GM12878 (cell line): ENCODE data around the gene CFDP1. TPM values are rescaled to one million over a fixed set of nuclear protein-coding genes. Genes with fewer than 3 reads are reported as not detected.

Experiments
- ATAC-seq: fragments of 200-7000 bp; cut with Tn5 transposase; 3 replicates; pipeline ENCODE4 v1.9.1; 2020; ENCODE audit warnings: mild to moderate bottlenecking, moderate library complexity
- BruUV-seq: library from RNA; stranded (reverse); fragments of 400-500 nt; replicated peaks from 2 replicates; lab custom pipeline; 2021; lab: Mats Ljungman, UMichigan
- CTCF ChIA-PET: fragments of 300-600 bp; sonication (Branson Sonifier 250); formaldehyde crosslinking; extraction: SDS; loops from one replicate; lab custom pipeline; 2021; ENCODE audit warnings: inconsistent platforms; lab: Yijun Ruan, JAX
- POLR2A ChIA-PET: fragments of 350-600 bp; formaldehyde crosslinking; extraction: SDS; loops from one replicate; lab custom pipeline; 2021; ENCODE audit warnings: inconsistent platforms; lab: Charles Lee
- RAD21 ChIA-PET: fragments of 300-600 bp; sonication (Branson Sonifier 250); formaldehyde crosslinking; loops from one replicate; lab custom pipeline; 2023; ENCODE audit warnings: antibody characterized with exemption; ENCODE audit not compliant: unreplicated experiment; lab: Charles Lee
- SMC1A ChIA-PET: fragments of 300-600 bp; sonication (Branson Sonifier 250); formaldehyde crosslinking; loops from one replicate; lab custom pipeline; 2023; ENCODE audit not compliant: unreplicated experiment, uncharacterized antibody; lab: Charles Lee
- DNase-seq: peaks from one replicate; pipeline ENCODE4 v3.0.0-alpha.2; 2011; ENCODE audit warnings: low read depth, low spot score
- FAIRE-seq: peaks from 3 replicates; lab custom pipeline; 2011; peaks lifted over from hg19 to GRCh38; lab: Jason Lieb, UNC
- H2AFZ ChIP-seq: 2 replicates; pipeline ENCODE4 v1.6.0; 2011; ENCODE audit warnings: low read depth, low read length, control low read depth; ENCODE audit not compliant: control insufficient read depth
- H3K27ac ChIP-seq: 2 replicates; pipeline ENCODE4 v1.5.1; 2011; ENCODE audit warnings: control low read depth; ENCODE audit not compliant: control insufficient read depth, insufficient read depth
- H3K27me3 ChIP-seq, 2 experiments: replicated peaks in 1 of 2; 2 replicates each; pipeline versions ENCODE4 v1.6.0 to v1.6.1; 2011; ENCODE audit warnings: low read length in 1 of 2; ENCODE audit not compliant: control insufficient read depth in 2 of 2, insufficient read depth in 2 of 2
- H3K36me3 ChIP-seq, 2 experiments: 2 replicates each; pipeline ENCODE4 v1.5.1; 2011; ENCODE audit warnings: low read length in 1 of 2; ENCODE audit not compliant: control insufficient read depth in 2 of 2, insufficient read depth in 2 of 2
- H3K4me1 ChIP-seq: 2 replicates; pipeline ENCODE4 v1.6.1; 2011; ENCODE audit warnings: mild to moderate bottlenecking, low read length, moderate library complexity, mixed read lengths; ENCODE audit not compliant: control insufficient read depth, insufficient read depth
- H3K4me2 ChIP-seq: 2 replicates; pipeline ENCODE4 v1.6.0; 2011; ENCODE audit warnings: control low read depth; ENCODE audit not compliant: control insufficient read depth, insufficient read depth
- H3K4me3 ChIP-seq: fragments of 200-600 bp; sonication (generic); 2 replicates; pipeline ENCODE4 v1.5.1; 2016
- H3K79me2 ChIP-seq: 2 replicates; pipeline ENCODE4 v1.6.0; 2011; ENCODE audit warnings: low read length; ENCODE audit not compliant: control insufficient read depth, insufficient read depth
- H3K9ac ChIP-seq: 2 replicates; pipeline ENCODE4 v1.8.0; 2011; ENCODE audit warnings: low read length, control low read depth, mixed read lengths; ENCODE audit not compliant: control insufficient read depth, insufficient read depth
- H3K9me3 ChIP-seq: replicated peaks from 3 replicates; pipeline ENCODE4 v1.5.1; 2011; ENCODE audit warnings: mild to moderate bottlenecking, low read length; ENCODE audit not compliant: control insufficient read depth, insufficient read depth
- H4K20me1 ChIP-seq: 2 replicates; pipeline ENCODE4 v1.6.0; 2011; ENCODE audit not compliant: control insufficient read depth, insufficient read depth
- ATF7 ChIP-seq: fragments of 450-650 bp; IDR thresholded peaks from 2 replicates; pipeline ENCODE4 v1.6.1; 2016; ENCODE audit warnings: low read depth, mild to moderate bottlenecking
- DPF2 ChIP-seq: fragments of 450-650 bp; IDR thresholded peaks from 2 replicates; pipeline ENCODE4 v1.6.1; 2017; ENCODE audit warnings: mild to moderate bottlenecking
- ELK1 ChIP-seq: IDR thresholded peaks from 2 replicates; pipeline ENCODE4 v1.6.1; 2012; ENCODE audit warnings: low read depth, low read length, improper control_type of control experiment
- EP300 ChIP-seq, 2 experiments: fragments of 150-350 bp in 1 of 2; IDR thresholded peaks; 2 replicates each; pipeline ENCODE4 v1.6.1; 2011 to 2012; ENCODE audit warnings: low read depth in 2 of 2, low read length in 2 of 2, borderline replicate concordance in 1 of 2, improper control_type of control experiment in 1 of 2, inconsistent platforms in 1 of 2; ENCODE audit not compliant: control insufficient read depth in 1 of 2
- EZH2 ChIP-seq: IDR thresholded peaks from 2 replicates; pipeline ENCODE4 v1.6.1; 2012; ENCODE audit warnings: low read depth, mild to moderate bottlenecking, control low read depth, inconsistent platforms, low read length, borderline replicate concordance; ENCODE audit not compliant: control insufficient read depth
- IKZF2 ChIP-seq, 2 experiments: fragments of 450-650 bp; IDR thresholded peaks; 2 replicates each; pipeline ENCODE4 v1.6.1; 2017; ENCODE audit warnings: mild to moderate bottlenecking in 2 of 2, moderate library complexity in 2 of 2
- IRF3 ChIP-seq: fragments of 450-650 bp; IDR thresholded peaks from 2 replicates; pipeline ENCODE4 v1.6.1; 2014; ENCODE audit warnings: mild to moderate bottlenecking
- MAX ChIP-seq: IDR thresholded peaks from 2 replicates; pipeline ENCODE4 v1.6.1; 2012; ENCODE audit warnings: low read depth, low read length, improper control_type of control experiment
- NFYB ChIP-seq: IDR thresholded peaks from 2 replicates; pipeline ENCODE4 v1.6.1; 2011; ENCODE audit warnings: low read depth, mild to moderate bottlenecking, low read length, improper control_type of control experiment, moderate library complexity; ENCODE audit not compliant: insufficient read depth
- NRF1 ChIP-seq: conservative IDR thresholded peaks from 2 replicates; pipeline ENCODE4 v1.6.1; 2011; ENCODE audit warnings: mild to moderate bottlenecking, low read depth, low read length, improper control_type of control experiment
- POU2F2 ChIP-seq: IDR thresholded peaks from 3 replicates; pipeline ENCODE4 v1.6.1; 2011; ENCODE audit warnings: low read depth, mild to moderate bottlenecking, low read length, borderline replicate concordance
- RUNX3 ChIP-seq: IDR thresholded peaks from 2 replicates; pipeline ENCODE4 v1.6.1; 2012; ENCODE audit warnings: low read length, inconsistent platforms
- SMAD5 ChIP-seq: IDR thresholded peaks from 2 replicates; pipeline ENCODE4 v1.6.1; 2016; ENCODE audit warnings: antibody characterized with exemption, low read depth
- SREBF2 ChIP-seq: IDR thresholded peaks from 2 replicates; pipeline ENCODE4 v1.6.1; 2012; ENCODE audit warnings: mild to moderate bottlenecking, low read length
- TAF1 ChIP-seq: IDR thresholded peaks from 2 replicates; pipeline ENCODE4 v1.6.1; 2011; ENCODE audit warnings: mild to moderate bottlenecking, low read depth, low read length, borderline replicate concordance
- YY1 ChIP-seq: IDR thresholded peaks from 2 replicates; pipeline ENCODE4 v1.6.1; 2011; ENCODE audit warnings: low read depth, mild to moderate bottlenecking, low read length
- ZNF687 ChIP-seq: fragments of 450-650 bp; IDR thresholded peaks from 2 replicates; pipeline ENCODE4 v1.6.1; 2017; ENCODE audit warnings: mild to moderate bottlenecking, moderate library complexity
- ZSCAN29 ChIP-seq: fragments of 450-650 bp; IDR thresholded peaks from 2 replicates; pipeline ENCODE4 v1.6.1; 2017; ENCODE audit warnings: mild to moderate bottlenecking, moderate library complexity
- ZZZ3 ChIP-seq: IDR thresholded peaks from 2 replicates; pipeline ENCODE4 v1.6.1; 2011; ENCODE audit warnings: low read depth; ENCODE audit not compliant: control insufficient read depth, insufficient read length
- WGBS: methylation state at CpG from one replicate; pipeline ENCODE4 v1.1.6; 2016; ENCODE audit warnings: low lambda C conversion rate; ENCODE audit not compliant: insufficient replicate concordance, insufficient coverage; ENCODE audit errors: missing lambda C conversion rate; 5-methylcytosine and 5-hydroxymethylcytosine counted together
- in situ Hi-C: fragments of 300-500 bp; cut with MboI; formaldehyde crosslinking; loops from 9 replicates; pipeline ENCODE4 v1.14.3; 2018; ENCODE audit warnings: mixed read lengths
- intact Hi-C: fragments of 100-400 bp; cut with micrococcal nuclease; formaldehyde crosslinking; loops from one replicate; pipeline ENCODE4 v1.14.2; 2022; ENCODE audit not compliant: unreplicated experiment
- polyA plus RNA-seq, 11 experiments: library from polyadenylated mRNA; depleted of rRNA in 4 of 11; unstranded in 6 of 11; stranded (reverse) in 5 of 11; fragments of >200 nt; fragmentation: Nextera tagmentation in 4 of 11; fragmentation: Illumina TruSeq in 1 of 11; extraction: Ambion mirVana in 4 of 11; extraction: Trizol in 1 of 11; gene quantifications; 1 replicate in 1 of 11; 2 replicates in 10 of 11; pipeline versions ENCODE4 v1.2.1 to v1.2.3, GENCODE V29; 2011 to 2016; ENCODE audit warnings: inconsistent platforms in 2 of 11, missing spikeins in 2 of 11, low read depth in 1 of 11
- total RNA-seq, 4 experiments: library from RNA; depleted of rRNA in 3 of 4; stranded (reverse); fragments of >200 nt in 3 of 4; fragmentation: Illumina TruSeq in 1 of 4; extraction: Trizol in 1 of 4; gene quantifications; 2 replicates each; pipeline versions ENCODE4 v1.2.1 to v1.2.3, GENCODE V29; 2013 to 2021

The CFDP1 gene
- total and polyA plus RNA-seq, 10 of the 15 experiments (the other 5 are each of a cell fraction or from before 2014, with no cell fraction given) = 22.3 to 64.8 (median 36.7) TPM

GRCh38 chr16:75249441-75249840, 183.9 kb downstream of the CFDP1 start:
- no peak overlapping the region for H3K4me3 ChIP-seq
- TF ChIP-seq SREBF2 (no peak), MAX (no peak), ATF7 (no peak), RUNX3 (no peak), NFYB (no peak), SMAD5 (no peak), YY1 (no peak), ZSCAN29 (no peak), ZZZ3 (no peak), IKZF2 (IDR thresholded peaks at IDR 0.05) (no peak), POU2F2 (no peak), IRF3 (no peak), NRF1 (no peak), TAF1 (no peak), EZH2 (no peak), EP300 (IDR thresholded peaks at IDR 0.05; ENCODE audit: borderline replicate concordance in 1 of 2, control insufficient read depth in 1 of 2, low read depth in 2 of 2, low read length in 2 of 2) (no peak), ZNF687 (no peak), ELK1 (no peak), DPF2 (no peak)
- H3K36me3 ChIP-seq = no peaks in the 10 kb centered on the region
- no TSS peak for BruUV-seq
- intact Hi-C loops = no loop called here
- peaks cover 16% of the 10 kb centered on the region for H4K20me1 ChIP-seq
- SMC1A ChIA-PET = interaction anchor here (1.6 to 1.9 kb wide), 2 partner anchors 132 to 136 kb away, joined by 5 to 8 read pairs; no protein-coding TSS in a partner anchor
- H3K9me3 ChIP-seq = no peaks in the 10 kb centered on the region
- CTCF ChIA-PET = interaction anchor here (0.6 to 1.9 kb wide), 5 partner anchors 15 to 270 kb away, joined by 3 to 11 read pairs (median 3); no protein-coding TSS in a partner anchor
- H3K9ac ChIP-seq = no peak overlapping the region
- DNase-seq = no peak
- FAIRE-seq = no peak
- H3K27ac ChIP-seq = no peak overlapping the region
- peaks cover 0 to 4% of the 10 kb centered on the region in 2 experiments; a peak in 1 of 4 replicates for H3K27me3 ChIP-seq
- H3K4me2 ChIP-seq = no peak overlapping the region
- in situ Hi-C loops = no loop called here
- H3K4me1 ChIP-seq = peaks cover 17% of the 10 kb centered on the region
- RAD21 ChIA-PET = interaction anchor here (1.3 to 1.8 kb wide), 4 partner anchors 50 to 142 kb away, joined by 3 to 9 read pairs (median 6); no protein-coding TSS in a partner anchor
- H2AFZ ChIP-seq = no peak overlapping the region
- WGBS = 70% methylated on average over 5 of the region's 5 CpGs
- POLR2A ChIA-PET = interaction anchor here (0.9 to 1.6 kb wide), 2 partner anchors 56 to 131 kb away, joined by 3 to 6 read pairs; no protein-coding TSS in a partner anchor
- H3K79me2 ChIP-seq = no peaks in the 10 kb centered on the region; the same call in 1 of the 2 replicates
- ATAC-seq = no peak
